Activated CD8-positive, alpha-beta memory T cell treated with anti-CD3 and anti-CD28 coated beads, Interleukin-2, amount 50 U/mL, for 1 hour (primary cell): ENCODE results near the gene ITPRIP.
A peak's percentile ranks its signal among the peaks of the same experiment; 100 is the strongest.

Experiments used
- DNase-seq: peaks from one replicate; pipeline ENCODE4 v3.0.0-alpha.2; 2020; ENCODE audit errors: extremely low read depth

ITPRIP gene

GRCh38 chr10:104288355-104288754 is 49.9 kb downstream of the ITPRIP start:
- no peak for DNase-seq

GRCh38 chr10:104286939-104287338 is 51.3 kb downstream of the ITPRIP start:
- no peak for DNase-seq

DNA sequence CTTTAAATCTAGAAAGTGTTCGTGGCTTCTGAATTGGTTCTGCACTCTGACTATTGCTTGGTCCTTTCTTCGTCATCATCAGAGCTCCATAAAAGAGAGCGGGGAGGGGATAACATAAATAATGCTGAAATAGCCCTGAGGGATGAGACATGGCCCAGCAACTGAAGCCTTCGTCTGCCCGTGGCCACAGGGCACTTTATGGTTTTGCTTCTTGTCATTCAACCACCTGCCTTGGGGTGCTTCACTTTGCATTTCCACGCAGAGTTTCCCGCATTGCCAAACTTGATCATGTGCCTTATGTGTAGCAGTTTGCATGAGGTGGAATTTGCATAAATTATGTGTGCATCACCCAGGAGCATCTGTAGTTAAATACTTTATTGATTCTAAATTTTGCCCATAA is 53.4 kb downstream of the ITPRIP start:
- DNase-seq, result no peak

DNA sequence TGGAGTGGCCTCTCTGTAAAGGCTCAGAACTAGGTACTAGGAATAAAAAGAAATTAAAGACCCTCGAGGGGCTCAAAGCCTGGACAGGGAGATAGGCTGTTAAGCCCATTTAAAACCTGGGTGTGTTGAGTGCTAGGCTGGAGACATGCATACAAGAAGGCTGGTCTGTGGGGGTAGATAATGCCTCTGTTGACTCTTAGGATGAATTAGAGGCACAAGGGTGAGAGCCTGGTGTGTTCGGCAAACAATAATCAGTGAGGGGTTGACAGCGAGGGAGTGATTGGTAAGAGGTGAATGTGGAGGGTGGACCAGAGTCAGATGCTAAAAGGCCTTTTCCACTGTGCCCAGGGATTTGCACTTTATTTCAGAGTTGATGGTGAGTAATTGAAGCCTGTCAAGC is 56.6 kb downstream of the ITPRIP start:
- no peak for DNase-seq

- no peak for DNase-seq
Observed at GRCh38 chr10:104279550-104280259, 58.6 kb downstream of the ITPRIP start.

GRCh38 chr10:104277785-104278184 is 60.5 kb downstream of the ITPRIP start:
- no peak for DNase-seq

DNA sequence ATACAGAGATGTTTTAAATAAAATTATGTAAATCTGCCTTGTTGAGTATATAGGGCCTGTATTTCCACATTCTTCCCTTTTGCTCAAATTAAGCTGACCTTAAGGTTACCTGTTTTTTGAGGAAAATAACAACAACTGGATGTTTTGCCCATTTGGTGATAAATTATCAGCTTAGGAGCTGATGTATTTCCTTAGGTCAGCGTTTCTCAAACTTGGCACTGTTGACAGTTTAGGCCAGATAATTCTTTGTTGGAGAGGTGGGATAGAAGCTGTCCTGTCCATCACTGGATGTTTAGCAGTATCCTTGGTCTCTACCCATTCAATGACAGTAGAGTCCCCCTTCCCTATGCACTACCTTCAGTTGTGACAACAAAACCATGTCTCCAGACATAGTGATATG is 62.1 kb downstream of the ITPRIP start:
- no peak for DNase-seq

GRCh38 chr10:104274762-104275721 is 63.2 kb downstream of the ITPRIP start:
- no peak for DNase-seq

GRCh38 chr10:104273899-104274575 is 64.2 kb downstream of the ITPRIP start:
- DNase-seq, result no peak

DNA sequence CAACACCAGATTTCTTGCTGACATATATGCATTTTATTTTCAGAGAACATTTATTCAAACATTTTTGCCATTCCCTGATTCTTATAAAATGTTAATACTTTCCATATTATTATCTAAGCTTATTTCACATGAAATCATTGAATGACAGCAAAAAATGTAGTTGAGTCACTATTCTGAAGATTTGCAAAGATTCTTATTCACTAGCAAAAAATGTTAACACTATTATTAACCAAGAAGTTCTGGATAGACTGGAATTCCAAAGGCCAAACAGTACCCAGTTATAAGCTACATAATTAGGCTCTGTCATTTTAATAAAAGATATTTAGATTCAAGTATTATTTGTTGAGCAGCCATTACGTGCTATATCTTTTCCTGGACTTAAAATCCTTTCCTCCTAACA is 65.0 kb downstream of the ITPRIP start:
- DNase-seq, result no peak

DNA sequence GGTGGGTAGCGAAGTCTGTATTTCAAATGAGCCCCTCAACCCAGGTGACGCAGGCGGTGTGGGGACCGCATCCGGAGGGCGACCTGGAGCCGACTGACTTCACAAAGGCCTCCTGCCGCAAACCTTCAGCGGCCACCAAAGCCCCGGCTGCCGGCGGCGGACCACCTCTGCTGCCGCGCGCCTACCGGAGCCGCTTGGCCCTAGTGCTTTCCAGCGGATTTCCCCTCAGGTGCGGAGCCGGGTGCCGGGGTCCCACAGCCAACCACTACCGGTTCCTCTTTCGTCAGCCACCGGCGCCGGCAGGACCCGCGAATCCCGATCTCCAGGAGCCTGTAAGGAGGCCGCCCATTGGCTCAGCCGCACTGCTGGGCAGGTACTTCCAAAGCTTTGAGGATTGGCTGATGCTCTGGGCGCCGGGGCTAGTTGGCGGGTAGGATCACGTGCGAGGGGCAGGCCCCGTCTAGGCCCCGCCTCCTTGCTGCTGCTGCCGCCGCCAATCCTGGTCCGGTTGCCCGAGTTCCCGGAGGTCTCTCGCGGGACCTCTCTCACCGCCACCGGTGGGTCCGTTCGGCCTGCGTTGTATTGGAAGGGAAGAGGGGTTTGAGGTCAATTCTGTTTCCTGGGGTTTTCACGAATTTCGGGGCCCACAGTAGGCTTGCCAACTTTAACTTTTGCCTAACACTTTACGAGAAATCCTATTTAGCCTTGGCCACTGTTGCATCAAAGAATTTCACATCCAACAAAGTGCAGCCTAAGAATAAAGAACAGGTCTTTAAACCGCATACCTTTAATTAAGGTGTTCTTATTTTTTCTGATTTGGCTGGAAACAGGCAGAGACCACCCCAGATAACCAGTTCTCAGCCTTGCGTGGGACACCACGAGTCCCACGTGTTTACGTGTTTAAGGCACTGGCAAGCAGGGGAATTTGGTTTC is 69.3 kb downstream of the ITPRIP start, which contains the start of gene GSTO2:
Gene GSTO2, plus strand, starts transcription at position 472 of the 933 bp plus-strand sequence. CDS start 5,732 bp downstream, outside the sequence.
- peak; percentile 94 for DNase-seq

DNA sequence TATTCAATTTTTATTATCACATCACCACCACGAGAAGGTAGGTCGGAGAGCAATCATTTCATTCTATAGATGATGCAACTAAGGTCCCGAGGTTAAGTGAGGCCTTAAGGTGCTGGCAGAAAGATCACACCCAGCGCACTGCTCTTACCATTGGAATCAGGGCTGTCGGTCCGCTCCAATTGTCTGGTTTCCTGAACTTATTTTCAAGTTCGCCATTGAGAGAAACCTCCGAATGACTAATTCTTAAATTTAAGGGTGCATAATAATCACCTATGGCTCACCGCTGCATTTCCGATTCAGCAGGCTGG is 69.9 kb downstream of the ITPRIP start:
- DNase-seq, result no peak

GRCh38 chr10:104267721-104268404 is 70.4 kb downstream of the ITPRIP start:
- DNase-seq, result no peak

DNA sequence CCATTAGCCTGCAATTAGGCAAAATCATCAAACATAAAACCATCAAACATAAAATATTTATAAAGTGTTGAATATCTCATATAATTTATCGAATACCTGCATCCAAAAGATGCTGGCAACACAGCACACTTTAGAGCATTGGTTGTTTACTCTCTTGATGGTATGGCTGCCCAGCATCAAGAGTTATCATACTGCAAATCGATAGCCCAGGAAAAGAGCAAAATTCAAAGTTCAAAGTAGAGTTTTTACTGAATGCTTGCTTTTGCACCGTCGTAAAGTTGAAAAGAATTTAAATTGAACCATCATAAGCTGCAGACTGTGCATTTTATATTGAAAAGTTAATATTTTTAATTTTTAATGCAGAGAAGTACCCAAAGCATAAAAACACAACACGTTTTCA is 73.5 kb downstream of the ITPRIP start:
- DNase-seq, result no peak

DNA sequence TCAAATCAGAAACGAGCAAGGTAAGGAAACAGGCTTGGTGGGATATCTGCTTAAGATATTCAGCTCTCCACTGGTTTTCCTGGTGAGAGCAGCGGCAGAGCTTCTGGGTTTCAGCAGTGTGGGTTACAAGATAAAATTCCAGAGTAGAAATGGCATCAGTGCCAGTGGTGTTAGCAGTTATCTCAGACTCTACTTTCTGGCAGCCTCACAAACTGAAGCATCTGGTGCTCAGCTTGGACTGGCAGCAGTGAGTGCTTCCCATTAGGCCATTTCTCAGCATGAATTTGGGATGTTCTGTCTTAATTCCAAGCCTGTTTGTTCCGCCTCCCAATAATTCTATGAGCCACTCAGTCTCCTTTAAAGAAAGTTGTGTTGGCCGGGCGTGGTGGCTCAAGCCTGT is 76.2 kb downstream of the ITPRIP start:
- DNase-seq, result no peak

DNA sequence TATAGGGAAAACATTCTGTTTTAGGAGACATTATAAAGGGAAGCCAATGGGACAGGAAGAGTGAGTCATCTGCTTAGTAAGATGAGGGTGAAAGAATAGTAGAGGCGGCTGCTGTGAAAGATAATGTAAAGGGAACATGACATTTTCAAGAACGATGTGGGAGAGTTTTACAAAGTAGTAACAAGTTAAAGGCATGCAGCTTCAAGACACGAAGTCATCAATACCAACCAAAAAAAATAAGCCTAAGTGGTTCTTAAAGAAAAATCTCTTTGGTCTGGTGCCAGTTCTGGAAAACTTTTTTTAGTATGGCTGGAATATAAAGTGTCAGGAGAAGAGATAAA is 77.5 kb downstream of the ITPRIP start:
- DNase-seq, result no peak

- no peak for DNase-seq
Observed at GRCh38 chr10:104259999-104260774, 78.1 kb downstream of the ITPRIP start.
